CD4-positive, alpha-beta T cell treated with Interleukin-6 at 100 ng/mL for 8 hours (primary cell): Measurements from ENCODE around the gene ABHD5.

Experiments
- DNase-seq: peaks from one replicate; pipeline ENCODE4 v3.0.0-alpha.2; 2020; ENCODE audit warnings: mixed read lengths, low spot score

Gene ABHD5

DNA sequence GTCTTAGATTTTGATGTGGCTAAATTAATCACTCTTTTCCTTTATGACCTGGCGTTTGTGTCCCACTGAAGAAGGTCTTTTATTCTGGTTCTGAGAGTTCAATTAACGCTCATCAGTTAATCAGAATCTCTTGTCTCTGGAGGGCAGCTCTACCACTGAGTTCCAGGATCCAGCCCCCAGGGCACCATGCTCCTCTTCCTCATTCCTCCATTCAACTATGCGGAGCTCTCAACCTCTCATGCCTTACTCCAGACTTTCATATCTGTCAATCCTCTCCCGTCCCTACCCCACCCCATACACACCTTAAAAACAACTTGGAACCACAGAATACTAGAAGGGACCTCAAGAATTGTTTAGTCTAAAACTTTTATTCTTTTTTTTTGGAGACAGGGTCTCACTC is 4.8 kb upstream of the ABHD5 start:
- no peak for DNase-seq

DNA sequence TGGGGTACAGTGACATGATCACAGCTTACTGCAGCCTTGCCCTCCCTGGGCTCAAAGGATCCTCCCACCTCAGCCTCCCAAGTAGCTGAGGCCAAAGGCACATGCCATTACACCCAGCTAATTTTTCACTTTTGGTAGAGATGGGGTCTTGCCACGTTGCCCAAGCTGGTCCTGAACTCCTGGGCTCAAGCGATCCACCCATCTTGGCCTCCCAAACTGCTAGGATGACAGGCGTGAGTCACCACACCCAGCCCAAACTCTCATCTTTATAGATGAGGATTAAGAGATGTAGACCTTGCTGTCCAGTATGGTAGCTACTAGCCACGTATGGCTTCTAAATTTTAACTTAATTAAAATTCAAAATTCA is 4.4 kb upstream of the ABHD5 start:
- no peak for DNase-seq

- DNase-seq = no peak
Measured at GRCh38 chr3:43686700-43687498, 3.8 kb upstream of the ABHD5 start.

DNA sequence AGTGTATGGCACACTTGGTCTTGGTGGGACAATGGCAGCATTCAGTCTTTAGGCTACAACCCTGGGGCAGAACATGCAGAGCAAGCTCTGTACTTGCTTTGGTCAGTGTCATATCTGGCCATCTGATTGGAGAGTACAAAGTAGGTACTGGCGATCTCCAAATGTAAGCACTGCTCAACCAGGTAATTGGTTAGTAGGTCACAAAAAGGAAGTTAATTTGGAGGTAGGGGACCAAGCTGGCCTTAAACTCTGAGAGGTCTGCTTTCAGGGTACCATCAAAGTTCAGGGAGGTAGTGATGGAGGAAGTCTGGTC is 3.3 kb upstream of the ABHD5 start:
- no peak for DNase-seq

GRCh38 chr3:43688245-43688650 is 2.5 kb upstream of the ABHD5 start:
- DNase-seq = no peak

DNA sequence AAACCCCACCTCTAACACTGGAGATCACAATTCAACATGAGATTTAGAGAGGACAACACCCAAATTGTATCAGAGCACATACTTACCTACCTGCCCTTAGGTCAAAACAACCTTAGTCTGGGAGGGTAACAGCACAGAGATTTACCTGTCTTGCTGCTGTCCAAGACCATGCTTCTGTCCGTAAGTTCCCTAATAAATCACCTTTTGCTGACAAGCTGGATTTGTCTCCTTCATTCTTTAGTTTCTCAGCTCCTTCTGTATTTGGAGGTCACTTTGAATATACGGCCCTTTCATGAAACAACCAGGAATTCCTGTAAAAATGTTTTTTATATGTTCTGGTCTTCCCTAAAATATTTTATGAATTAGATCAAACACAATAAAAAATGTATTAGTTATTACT is 1.6 kb upstream of the ABHD5 start:
- no peak for DNase-seq

DNA sequence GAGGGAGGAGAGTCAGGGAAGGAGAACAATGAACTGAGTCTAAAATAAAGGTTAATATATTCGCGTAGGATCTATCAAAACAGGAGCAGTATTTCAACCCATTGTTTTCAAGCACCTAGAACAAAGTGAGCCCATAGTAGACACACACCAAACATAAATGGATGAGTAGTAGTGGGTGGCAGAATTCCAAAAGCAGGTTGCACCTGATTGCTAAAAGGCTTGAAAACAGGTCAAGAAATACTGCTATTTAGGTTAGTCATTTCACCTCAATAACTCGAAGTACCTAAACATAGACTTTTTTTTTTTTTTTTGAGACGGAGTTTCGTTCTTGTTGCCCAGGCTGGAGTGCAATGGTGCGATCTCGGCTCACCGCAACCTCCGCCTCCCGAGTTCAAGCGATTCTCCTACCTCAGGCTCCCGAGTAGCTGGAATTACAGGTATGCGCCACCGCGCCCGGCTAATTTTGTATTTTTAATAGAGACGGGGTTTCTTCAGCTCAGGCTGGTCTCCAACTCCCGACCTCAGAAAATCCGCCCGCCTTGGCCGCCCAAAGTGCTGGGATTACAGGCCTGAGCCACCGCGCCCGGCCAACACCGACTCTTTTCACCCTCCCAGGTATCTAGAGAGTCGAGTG is 855 bp upstream of the ABHD5 start:
- DNase-seq = no peak

GRCh38 chr3:43691120-43691995 is 620 bp downstream of the ABHD5 start:
- peak; percentile 18 for DNase-seq

DNA sequence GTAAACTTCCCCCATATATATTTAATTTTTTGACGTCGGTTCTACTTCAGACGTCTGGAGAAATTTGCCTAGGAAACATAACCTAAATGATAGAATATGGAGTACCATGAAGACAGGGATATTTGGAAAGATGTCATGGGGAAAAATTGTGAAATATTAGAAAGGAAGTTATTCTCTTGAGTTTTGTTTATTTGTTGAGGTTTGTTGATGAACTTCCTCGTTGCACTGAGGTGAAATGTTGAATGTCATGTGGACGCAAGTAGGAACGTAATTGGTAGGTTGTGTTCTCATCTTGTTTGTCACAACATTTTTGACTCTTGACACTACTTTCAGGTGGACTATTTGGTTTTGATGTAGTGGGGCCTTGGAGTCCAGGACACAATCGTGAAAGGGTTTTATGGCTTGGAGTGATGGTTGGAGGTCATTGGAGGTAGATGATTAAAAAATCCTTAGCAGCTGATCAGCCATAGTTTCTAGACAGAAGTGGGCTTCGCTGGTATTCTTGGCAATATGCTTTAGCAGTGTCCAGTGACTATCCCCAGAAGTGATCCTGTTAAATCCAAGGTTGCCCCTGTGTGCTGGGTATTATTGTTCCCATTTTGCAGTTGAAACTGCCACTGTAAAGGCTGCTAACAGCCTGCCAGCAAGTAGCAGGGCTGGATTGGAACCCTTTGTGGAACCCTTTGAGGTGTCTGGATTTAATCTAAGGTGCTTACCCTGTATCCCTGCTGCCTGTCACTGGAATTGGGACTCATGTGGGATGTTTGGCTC is 1.5 kb downstream of the ABHD5 start:
- DNase-seq = no peak

DNA sequence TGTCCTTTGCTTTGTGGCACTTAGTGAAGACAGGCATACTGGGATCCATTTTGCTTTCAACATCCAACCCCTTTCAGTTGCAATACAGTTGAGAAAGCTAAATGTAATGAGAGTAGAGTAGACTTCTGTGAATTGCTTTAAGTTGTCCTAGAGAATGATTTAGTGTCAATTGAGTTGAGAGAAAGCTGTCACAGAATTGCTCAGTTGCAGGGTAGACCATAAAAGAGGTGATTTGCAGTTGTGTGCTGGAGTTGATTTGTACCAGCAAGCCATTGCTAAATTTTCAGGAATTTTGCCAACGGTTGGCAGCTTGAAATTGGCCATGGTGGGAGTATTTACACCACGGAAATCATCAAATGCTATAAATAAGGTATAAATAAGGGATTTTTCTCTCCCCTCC is 2.2 kb downstream of the ABHD5 start:
- DNase-seq = no peak

GRCh38 chr3:43693594-43693993 is 2.9 kb downstream of the ABHD5 start:
- no peak for DNase-seq

DNA sequence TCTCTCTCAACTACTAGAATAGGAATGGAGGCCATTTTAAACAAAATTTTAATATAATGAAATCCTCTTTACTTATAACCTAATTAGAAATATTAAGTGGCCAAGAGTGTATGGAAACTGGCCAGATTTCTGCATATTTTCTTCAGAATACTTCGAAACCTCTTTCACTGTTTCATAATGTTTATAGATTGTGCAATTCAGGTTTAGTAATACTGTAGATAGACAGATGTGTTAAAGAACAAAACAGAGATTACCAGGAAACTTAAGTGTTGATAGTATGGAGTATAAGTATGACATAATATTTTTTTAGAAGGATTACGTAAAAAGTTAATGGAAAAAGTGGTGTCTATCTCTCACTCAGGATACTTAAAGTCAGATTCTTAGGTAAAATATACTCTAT is 4.7 kb downstream of the ABHD5 start:
- DNase-seq = no peak

DNA sequence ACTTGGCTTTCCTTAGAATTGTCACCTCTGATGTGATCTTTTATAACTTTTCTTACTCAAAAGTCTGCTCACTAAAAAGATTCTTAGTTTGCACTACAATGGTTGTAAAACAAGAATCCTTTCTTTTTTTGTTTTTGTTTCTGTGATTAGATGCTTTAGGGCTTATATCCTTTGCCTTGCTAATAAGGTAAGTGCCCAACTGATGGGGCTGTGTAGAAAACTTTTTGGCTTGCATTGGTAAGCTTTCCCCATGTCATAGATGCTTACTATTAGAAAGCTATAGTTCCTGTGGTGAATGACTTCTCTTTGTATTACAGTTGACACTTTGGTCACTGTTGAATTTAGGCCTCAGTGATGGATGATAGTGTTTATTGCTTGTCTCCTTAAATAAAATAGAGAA is 5.1 kb downstream of the ABHD5 start:
- DNase-seq = no peak

GRCh38 chr3:43696441-43696840 is 5.7 kb downstream of the ABHD5 start:
- DNase-seq = no peak

DNA sequence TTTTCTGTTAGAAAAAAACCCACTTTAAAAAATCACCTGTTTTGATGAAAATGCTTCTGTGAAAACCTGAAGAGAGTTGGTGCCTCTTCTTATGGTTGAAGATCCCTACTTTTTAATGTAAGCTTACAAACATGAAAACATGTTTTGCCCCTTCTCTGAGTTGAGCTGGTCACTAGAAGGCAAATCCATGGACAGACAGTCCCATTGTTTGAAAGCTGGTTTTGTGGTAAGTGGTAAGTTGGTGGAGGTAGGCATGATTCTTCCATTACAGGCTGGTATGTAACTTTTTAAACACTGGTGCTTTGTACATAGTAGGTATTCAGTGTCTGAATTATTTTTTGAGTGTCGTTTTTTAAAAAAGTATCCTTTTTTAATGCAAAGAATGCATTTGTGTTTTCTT is 6.1 kb downstream of the ABHD5 start:
- DNase-seq = no peak

DNA sequence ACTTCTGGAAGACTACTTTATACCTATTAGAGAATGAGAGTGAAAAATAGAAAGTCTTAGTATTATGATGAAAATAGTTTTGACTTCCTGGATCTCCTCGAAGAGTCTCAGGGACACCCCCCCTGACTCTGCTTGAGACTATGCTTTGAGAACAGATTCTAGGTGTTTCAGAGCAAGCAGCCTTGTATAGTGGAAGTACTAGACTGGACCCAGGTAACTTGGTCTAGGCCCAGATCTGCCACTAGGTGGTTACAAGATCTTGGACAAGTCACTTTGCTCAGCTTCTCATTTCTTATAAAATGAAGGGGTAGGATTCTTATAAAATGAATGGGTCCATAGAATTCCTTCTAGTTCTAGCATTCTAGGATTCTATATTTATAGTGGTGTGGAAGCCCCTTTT is 9.1 kb downstream of the ABHD5 start:
- DNase-seq = no peak

GRCh38 chr3:43704697-43705096 is 14.0 kb downstream of the ABHD5 start:
- DNase-seq = no peak

DNA sequence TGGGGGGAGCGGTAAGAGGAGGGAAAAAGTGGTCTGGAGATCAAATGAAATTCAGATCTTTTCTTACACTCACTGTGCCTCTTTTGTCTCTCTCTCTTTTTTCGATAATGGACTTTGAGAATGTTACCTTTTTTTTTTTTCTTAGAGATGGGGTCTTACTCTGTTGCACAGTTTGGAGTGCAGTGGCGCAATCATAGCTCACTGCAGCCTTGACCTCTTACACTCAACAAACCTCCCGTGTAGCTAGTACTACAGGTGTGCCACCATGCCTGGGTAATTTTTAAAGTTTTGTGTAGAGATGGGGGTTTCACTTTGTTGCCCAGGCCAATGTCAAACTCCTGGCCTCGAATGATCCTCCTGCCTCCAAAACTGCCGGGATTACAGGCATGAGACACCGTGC is 15.6 kb downstream of the ABHD5 start:
- DNase-seq = no peak

DNA sequence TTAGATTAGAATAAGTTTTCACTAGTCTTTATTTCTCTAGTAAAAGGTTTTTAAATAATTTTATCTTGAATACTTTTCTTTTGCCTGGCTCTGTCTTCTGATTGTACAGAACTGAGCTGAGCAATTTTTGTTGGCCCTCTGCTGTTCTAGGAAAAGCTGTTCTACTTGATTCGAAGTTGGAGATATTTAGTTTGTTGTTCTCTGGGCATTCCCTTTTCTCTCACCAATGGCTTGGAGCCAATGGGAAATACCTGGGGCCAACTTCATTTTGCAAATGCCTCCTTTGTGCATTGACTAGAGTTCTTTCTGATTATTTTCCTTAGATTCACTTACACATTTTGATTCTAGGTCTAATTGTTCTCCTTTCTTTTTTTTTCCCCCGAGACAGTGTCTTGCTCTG is 16.5 kb downstream of the ABHD5 start:
- DNase-seq = no peak

DNA sequence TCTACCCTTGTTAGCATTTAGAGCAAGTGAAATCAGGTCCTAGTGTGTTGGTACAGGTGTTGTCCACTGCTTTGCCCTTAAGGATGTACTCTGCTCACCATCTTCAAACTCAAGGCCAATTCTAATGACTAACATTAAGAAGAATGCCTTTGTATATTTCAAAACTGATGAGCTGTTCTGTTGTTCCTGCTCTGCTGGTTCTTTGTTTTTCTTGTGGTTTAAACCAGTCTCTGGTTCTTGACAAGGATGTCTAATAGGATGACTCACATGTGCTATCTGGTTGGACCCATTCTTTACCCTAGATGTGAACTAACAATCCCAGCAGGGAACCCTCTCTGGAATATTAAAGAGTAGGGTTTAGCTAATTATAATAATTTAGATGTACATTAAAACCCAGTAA is 17.3 kb downstream of the ABHD5 start:
- DNase-seq = no peak

DNA sequence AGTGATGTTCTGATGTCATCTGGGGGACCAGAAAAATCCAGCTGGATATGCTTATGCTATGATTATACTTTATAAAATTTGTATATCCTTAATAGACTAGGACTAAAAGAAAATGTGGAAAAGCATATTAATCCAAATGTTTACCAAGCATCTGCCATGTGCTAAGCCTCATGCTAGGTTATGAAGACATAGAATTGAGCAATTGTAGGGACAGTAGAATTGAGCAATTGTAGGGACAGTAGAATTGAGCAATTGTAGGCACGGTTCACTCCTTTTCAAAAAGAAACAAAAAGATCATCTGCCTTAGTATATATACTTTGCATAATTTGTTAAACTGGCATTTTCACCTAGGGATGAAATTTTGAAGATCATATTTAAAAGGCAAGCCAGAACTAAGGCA is 18.3 kb downstream of the ABHD5 start:
- DNase-seq = no peak

GRCh38 chr3:43710607-43711006 is 19.9 kb downstream of the ABHD5 start:
- no peak for DNase-seq
